K562 (cell line): ENCODE data around the gene MAD1L1. TPM values are rescaled to one million over a fixed set of nuclear protein-coding genes. Genes with fewer than 3 reads are reported as not detected.

Experiments used
- ATAC-seq: fragments of 200-7000 bp; cut with Tn5 transposase; 3 replicates; pipeline ENCODE4 v1.9.1; 2020; ENCODE audit warnings: moderate library complexity
- BruUV-seq: library from RNA; stranded (reverse); fragments of 400-500 nt; replicated peaks from 2 replicates; lab custom pipeline; 2021; lab: Mats Ljungman, UMichigan
- CTCF ChIA-PET: fragments of 300-600 bp; formaldehyde crosslinking; extraction: SDS; loops from one replicate; lab custom pipeline; 2021; ENCODE audit warnings: low intra/inter-chr PET ratio; lab: Yijun Ruan, JAX
- POLR2A ChIA-PET: fragments of 300-600, 350-650 bp; sonication (Branson Sonifier 250); formaldehyde crosslinking; extraction: SDS; loops from one replicate; lab custom pipeline; 2021; ENCODE audit warnings: antibody characterized with exemption, inconsistent platforms; lab: Yijun Ruan, JAX
- DNase-seq, 4 experiments: peaks; one replicate each; pipeline versions ENCODE4 v3.0.0 to v3.0.0-alpha.2; 2011 to 2018; ENCODE audit warnings: low spot score in 3 of 4, mixed read lengths in 3 of 4; ENCODE audit errors: extremely low read depth in 1 of 4
- FAIRE-seq: peaks from 2 replicates; lab custom pipeline; 2011; peaks lifted over from hg19 to GRCh38; lab: Jason Lieb, UNC
- H2AFZ ChIP-seq: 2 replicates; pipeline ENCODE4 v1.6.0; 2011; ENCODE audit warnings: low read depth, low read length, control low read depth, inconsistent platforms
- H3K27ac ChIP-seq: fragments of 200-600 bp; 3 replicates; pipeline ENCODE4 v1.8.0; 2011; ENCODE audit warnings: low read depth, mild to moderate bottlenecking, control low read depth, inconsistent platforms, low read length, moderate library complexity, mixed read lengths; ENCODE audit errors: extremely low read depth
- H3K27me3 ChIP-seq, 2 experiments: fragments of 300-600 bp in 1 of 2; 2 replicates in 1 of 2; 3 replicates in 1 of 2; pipeline versions ENCODE4 v1.6.0 to v1.8.0; 2011; ENCODE audit warnings: inconsistent platforms in 2 of 2, low read length in 2 of 2, mild to moderate bottlenecking in 1 of 2, mixed read lengths in 1 of 2, moderate library complexity in 1 of 2; ENCODE audit not compliant: control insufficient read depth in 2 of 2, insufficient read depth in 2 of 2
- H3K36me3 ChIP-seq: fragments of 300-600 bp; 3 replicates; pipeline ENCODE4 v1.8.0; 2011; ENCODE audit warnings: mild to moderate bottlenecking, low read length, inconsistent platforms; ENCODE audit not compliant: control insufficient read depth, insufficient read depth
- H3K4me1 ChIP-seq, 2 experiments: fragments of 200-600 bp in 1 of 2; replicated peaks in 1 of 2; 2 replicates in 1 of 2; 3 replicates in 1 of 2; pipeline versions ENCODE4 v1.5.1 to v1.8.0; 2011; ENCODE audit warnings: inconsistent platforms in 2 of 2, low read length in 2 of 2, mild to moderate bottlenecking in 1 of 2, mixed read lengths in 1 of 2, moderate library complexity in 1 of 2; ENCODE audit not compliant: control insufficient read depth in 2 of 2, insufficient read depth in 2 of 2
- H3K4me2 ChIP-seq: 2 replicates; pipeline ENCODE4 v1.6.1; 2011; ENCODE audit warnings: low read length, control low read depth, inconsistent platforms, mixed read lengths; ENCODE audit not compliant: insufficient read depth
- H3K4me3 ChIP-seq: fragments of 200-600 bp; sonication (generic), shearing (Covaris generic); 2 replicates; pipeline ENCODE4 v1.5.1; 2016; ENCODE audit warnings: control low read depth, inconsistent platforms
- H3K79me2 ChIP-seq: fragments of 200-600 bp; 3 replicates; pipeline ENCODE4 v1.8.0; 2011; ENCODE audit warnings: low read length, inconsistent platforms; ENCODE audit not compliant: control insufficient read depth, insufficient read depth
- H3K9ac ChIP-seq, 2 experiments: 2 replicates each; pipeline versions ENCODE4 v1.6.0 to v1.6.1; 2011; ENCODE audit warnings: low read depth in 2 of 2, low read length in 2 of 2, control low read depth in 1 of 2, inconsistent platforms in 1 of 2, mild to moderate bottlenecking in 1 of 2, mixed read lengths in 1 of 2; ENCODE audit not compliant: insufficient read depth in 1 of 2
- H3K9me1 ChIP-seq: one replicate; pipeline ENCODE4 v1.6.0; 2011; ENCODE audit warnings: inconsistent platforms, mild to moderate bottlenecking, low read length, moderate library complexity; ENCODE audit not compliant: control insufficient read depth, insufficient read depth
- H3K9me3 ChIP-seq: replicated peaks from 2 replicates; pipeline ENCODE4 v1.5.1; 2011; ENCODE audit warnings: low read depth, low read length, inconsistent platforms; ENCODE audit not compliant: control insufficient read depth, insufficient read depth
- H4K20me1 ChIP-seq: replicated peaks from 2 replicates; pipeline ENCODE4 v1.6.1; 2011; ENCODE audit warnings: low read length, inconsistent platforms, mixed read lengths; ENCODE audit not compliant: control insufficient read depth, insufficient read depth
- CBFA2T2 ChIP-seq: fragments of 450-650 bp; conservative IDR thresholded peaks from 2 replicates; pipeline ENCODE4 v1.6.1; 2017; ENCODE audit warnings: mild to moderate bottlenecking
- DPF2 ChIP-seq: fragments of 450-650 bp; IDR thresholded peaks from 2 replicates; pipeline ENCODE4 v1.6.1; 2016
- EGR1 ChIP-seq: fragments of 450-650 bp; conservative IDR thresholded peaks from 2 replicates; pipeline ENCODE4 v1.6.1; 2017; ENCODE audit warnings: mild to moderate bottlenecking
- FOXA1 ChIP-seq: fragments of 450-650 bp; IDR thresholded peaks from 2 replicates; pipeline ENCODE4 v1.6.1; 2016; ENCODE audit warnings: mild to moderate bottlenecking, borderline replicate concordance
- GTF2F1 ChIP-seq: IDR thresholded peaks from 2 replicates; pipeline ENCODE4 v1.6.1; 2011; ENCODE audit warnings: low read depth, low read length, improper control_type of control experiment
- HEY1 ChIP-seq: fragments of 250-450 bp; sonication (Bioruptor Pico); IDR thresholded peaks from 2 replicates; pipeline ENCODE4 v1.5.0; 2020; ENCODE audit warnings: mild to moderate bottlenecking, moderate library complexity, borderline replicate concordance
- HMGN3 ChIP-seq: IDR thresholded peaks from 2 replicates; pipeline ENCODE4 v1.6.1; 2011; ENCODE audit warnings: borderline replicate concordance, low read depth, mild to moderate bottlenecking, mixed read lengths, low read length; ENCODE audit not compliant: insufficient read length; ENCODE audit errors: extremely low read depth
- ILF3 ChIP-seq: fragments of 450-650 bp; IDR thresholded peaks from 2 replicates; pipeline ENCODE4 v1.6.1; 2018; ENCODE audit warnings: antibody characterized with exemption, mild to moderate bottlenecking, moderate library complexity, borderline replicate concordance
- ILK ChIP-seq: fragments of 450-650 bp; IDR thresholded peaks from 2 replicates; pipeline ENCODE4 v1.6.1; 2016; ENCODE audit warnings: missing genetic modification characterization, low read depth, mild to moderate bottlenecking, missing compliant biosample characterization, moderate library complexity, borderline replicate concordance
- L3MBTL2 ChIP-seq: fragments of 450-650 bp; IDR thresholded peaks from 2 replicates; pipeline ENCODE4 v1.6.1; 2016; ENCODE audit warnings: mild to moderate bottlenecking, moderate library complexity
- MEIS2 ChIP-seq: fragments of 450-650 bp; IDR thresholded peaks from 2 replicates; pipeline ENCODE4 v1.6.1; 2014; ENCODE audit warnings: mild to moderate bottlenecking; ENCODE audit not compliant: partially characterized antibody
- NCOA2 ChIP-seq, 2 experiments: fragments of 450-650 bp; IDR thresholded peaks; 2 replicates each; pipeline ENCODE4 v1.6.1; 2018; ENCODE audit warnings: mild to moderate bottlenecking in 2 of 2, moderate library complexity in 1 of 2; ENCODE audit not compliant: partially characterized antibody in 2 of 2
- NFE2 ChIP-seq: IDR thresholded peaks from 2 replicates; pipeline ENCODE4 v1.6.1; 2014; ENCODE audit warnings: antibody characterized with exemption, low read depth
- PYGO2 ChIP-seq: fragments of 450-650 bp; IDR thresholded peaks from 2 replicates; pipeline ENCODE4 v1.6.1; 2016; ENCODE audit warnings: mild to moderate bottlenecking, missing genetic modification characterization, moderate library complexity, missing compliant biosample characterization
- RBFOX2 ChIP-seq: fragments of 200-400 bp; formaldehyde crosslinking; IDR thresholded peaks from 2 replicates; pipeline ENCODE4 v1.6.1; 2017; ENCODE audit warnings: low read depth, mild to moderate bottlenecking, low read length, moderate library complexity
- ZNF12 ChIP-seq: sonication (generic); formaldehyde crosslinking; IDR thresholded peaks from 2 replicates; pipeline ENCODE4 v1.4.0; 2020; ENCODE audit warnings: mild to moderate bottlenecking, missing genetic modification reagents
- ZNF140 ChIP-seq: fragments of 250-450 bp; sonication (Bioruptor Pico); IDR thresholded peaks from 2 replicates; pipeline ENCODE4 v1.8.0; 2021; ENCODE audit warnings: moderate library complexity, mild to moderate bottlenecking, inconsistent platforms
- ZNF23 ChIP-seq: fragments of 250-450 bp; sonication (Bioruptor Pico); IDR thresholded peaks from 2 replicates; pipeline ENCODE4 v1.4.0; 2020; ENCODE audit warnings: mild to moderate bottlenecking
- ZNF316 ChIP-seq: fragments of 450-650 bp; IDR thresholded peaks from 2 replicates; pipeline ENCODE4 v1.6.1; 2016
- ZNF384 ChIP-seq: IDR thresholded peaks from 2 replicates; pipeline ENCODE4 v1.6.1; 2012; ENCODE audit warnings: low read depth, low read length, improper control_type of control experiment
- ZNF695 ChIP-seq: fragments of 450-650 bp; formaldehyde crosslinking; IDR thresholded peaks from 2 replicates; pipeline ENCODE4 v1.4.0; 2020; ENCODE audit warnings: mild to moderate bottlenecking, moderate library complexity
- ZNF830 ChIP-seq: fragments of 250-450 bp; sonication (Bioruptor Pico); IDR thresholded peaks from 2 replicates; pipeline ENCODE4 v1.5.0; 2021; ENCODE audit warnings: mild to moderate bottlenecking
- WGBS: fragments of 100-300 bp; shearing (Covaris generic); methylation state at CpG from one replicate; pipeline ENCODE4 v1.1.6; 2016; ENCODE audit warnings: low coverage, mixed read lengths; ENCODE audit not compliant: insufficient coverage; ENCODE audit errors: missing lambda C conversion rate; 5-methylcytosine and 5-hydroxymethylcytosine counted together
- in situ Hi-C: fragments of 300-500 bp; cut with MboI; formaldehyde crosslinking; loops from 4 replicates; pipeline ENCODE4 v1.15.0; 2018; ENCODE audit warnings: inconsistent platforms, mixed read lengths
- intact Hi-C: fragments of 100-400 bp; cut with micrococcal nuclease; formaldehyde crosslinking; loops from 2 replicates; pipeline ENCODE4 v1.14.2; 2022
- polyA plus RNA-seq, 8 experiments: library from polyadenylated mRNA; depleted of rRNA in 4 of 8; stranded (reverse) in 5 of 8; unstranded in 3 of 8; fragments of >200 nt; fragmentation: Nextera tagmentation in 2 of 8; fragmentation: Illumina TruSeq in 1 of 8; extraction: Ambion mirVana in 2 of 8; extraction: Trizol in 1 of 8; gene quantifications; 2 replicates each; pipeline versions ENCODE4 v1.2.1 to v1.2.3, GENCODE V29; 2011 to 2014; ENCODE audit warnings: inconsistent platforms in 1 of 8, missing spikeins in 1 of 8
- total RNA-seq, 7 experiments: library from RNA; depleted of rRNA in 6 of 7; stranded (reverse); fragments of >200 nt in 6 of 7; fragmentation: Illumina TruSeq in 2 of 7; extraction: Trizol in 2 of 7; gene quantifications; 2 replicates each; pipeline versions ENCODE4 v1.2.1 to v1.2.3, GENCODE V29; 2011 to 2021; ENCODE audit warnings: low replicate concordance in 1 of 7
- TF ChIP-seq, protein P1 (sequence below): sonication (generic); formaldehyde crosslinking; IDR thresholded peaks from 2 replicates; pipeline ENCODE4 v1.9.0; 2022; ENCODE audit warnings: mild to moderate bottlenecking, missing genetic modification reagents
- TF ChIP-seq, protein P2 (sequence below): fragments of 250-450 bp; sonication (Bioruptor Pico); IDR thresholded peaks from 2 replicates; pipeline ENCODE4 v1.5.1; 2021; ENCODE audit warnings: mild to moderate bottlenecking

The MAD1L1 gene
- total and polyA plus RNA-seq, 9 of the 15 experiments (the other 6 are each of a cell fraction or from before 2014, with no cell fraction given) = 1.7 to 89.7 (median 18.0) TPM

DNA sequence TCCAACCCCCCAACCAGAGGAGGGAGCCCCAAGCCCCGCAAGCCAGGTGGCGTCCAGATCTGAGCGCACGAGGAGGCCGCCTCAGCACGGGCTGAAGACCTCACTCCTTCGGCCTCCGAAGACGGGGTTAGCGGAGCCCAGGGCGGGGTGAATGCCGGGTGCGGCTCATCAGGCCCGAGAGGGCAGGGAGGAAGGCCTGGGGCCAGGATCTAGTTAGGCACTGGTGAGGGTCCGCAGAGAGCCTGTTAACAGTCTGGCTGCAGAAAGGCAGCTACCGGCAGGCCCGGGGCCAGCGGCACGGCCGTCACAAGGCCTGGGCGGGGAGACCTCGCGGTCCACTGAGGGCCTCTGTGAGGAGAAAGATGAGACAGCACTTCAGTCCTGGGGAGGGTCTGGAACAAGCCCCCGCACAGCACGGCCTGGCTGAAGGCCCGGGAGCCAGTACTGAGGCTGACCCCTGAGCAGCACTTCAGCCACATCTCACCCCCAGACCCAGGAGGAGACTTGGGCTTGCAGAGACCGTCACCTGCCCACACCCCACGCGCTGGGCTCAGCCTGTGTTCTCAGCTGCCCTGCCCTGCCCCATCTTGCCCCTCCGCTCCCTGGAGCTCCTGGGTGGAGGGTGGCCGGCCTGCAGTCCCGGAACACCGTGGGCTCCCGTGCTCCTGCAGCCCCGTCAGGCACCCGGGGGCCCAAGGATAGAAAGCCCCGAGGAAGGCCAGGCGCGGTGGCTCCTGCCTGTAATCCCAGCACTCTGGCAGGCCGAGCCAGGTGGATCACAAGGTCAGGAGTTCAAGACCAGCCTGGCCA is 369.4 kb downstream of the MAD1L1 start:
- ChIA-PET CTCF (no interaction called here), POLR2A (interaction anchor here (0.6 to 3.1 kb wide), 2 partner anchors 8 to 677 kb away, joined by 3 to 8 read pairs; no protein-coding TSS in a partner anchor)
- H4K20me1 ChIP-seq = no peaks in the 10 kb centered on the region
- peaks cover 3 to 94% of the 10 kb centered on the region in 2 experiments; a peak in 4 of 5 replicates for H3K4me1 ChIP-seq
- H3K36me3 ChIP-seq = no peaks in the 10 kb centered on the region
- no peaks in the 10 kb centered on the region for H3K9me3 ChIP-seq
- peak overlapping the region; percentile 51; the same call in 1 of the 2 replicates for H2AFZ ChIP-seq
- intact Hi-C loops (no loop called here), in situ Hi-C loops (no loop called here)
- H3K79me2 ChIP-seq = no peaks in the 10 kb centered on the region
- FAIRE-seq (no peak), DNase-seq (peak in 2 of 4 experiments; percentile 43 to 46), ATAC-seq (peak; percentile 63)
- H3K4me2 ChIP-seq = no peak overlapping the region
- no peaks in the 10 kb centered on the region for H3K27me3 ChIP-seq
- BruUV-seq = no TSS peak
- H3K9ac ChIP-seq = peak overlapping the region in 1 of 2 experiments; percentile 50; a peak in 3 of 4 replicates
- H3K4me3 ChIP-seq = no peak overlapping the region
- no peaks in the 10 kb centered on the region for H3K9me1 ChIP-seq
- WGBS = 59% methylated on average over 24 of the region's 40 CpGs
- peak overlapping the region; percentile 40; the same call in 1 of the 3 replicates for H3K27ac ChIP-seq
- TF ChIP-seq CBFA2T2 = no peak
- TF ChIP-seq GTF2F1 = no peak
- TF ChIP-seq RBFOX2 = no peak
- peak; percentile 16 for TF ChIP-seq HMGN3
- TF ChIP-seq ZNF695 (CRISPR knock-in tag) = no peak
- no peak for TF ChIP-seq ZNF384
- no peak for TF ChIP-seq ILF3
- TF ChIP-seq ZNF23 = no peak
- TF ChIP-seq NFE2 = 0 out of 2 replicates have a peak, but pooled peaks have one; percentile 4
- 0 out of 2 replicates have a peak, but pooled peaks have one; percentile 31 for TF ChIP-seq ZNF316
- TF ChIP-seq, protein P1, sequence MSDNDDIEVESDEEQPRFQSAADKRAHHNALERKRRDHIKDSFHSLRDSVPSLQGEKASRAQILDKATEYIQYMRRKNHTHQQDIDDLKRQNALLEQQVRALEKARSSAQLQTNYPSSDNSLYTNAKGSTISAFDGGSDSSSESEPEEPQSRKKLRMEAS (CRISPR knock-in tag) = no peak
- no peak for TF ChIP-seq NCOA2 (IDR thresholded peaks at IDR 0.05; ENCODE audit: partially characterized antibody in 2 of 2)
- TF ChIP-seq EGR1 = no peak
- TF ChIP-seq L3MBTL2 = no peak
- no peak for TF ChIP-seq ILK (tag)
- no peak for TF ChIP-seq ZNF830 (CRISPR knock-in tag)
- TF ChIP-seq FOXA1 = no peak
- TF ChIP-seq, protein P2, sequence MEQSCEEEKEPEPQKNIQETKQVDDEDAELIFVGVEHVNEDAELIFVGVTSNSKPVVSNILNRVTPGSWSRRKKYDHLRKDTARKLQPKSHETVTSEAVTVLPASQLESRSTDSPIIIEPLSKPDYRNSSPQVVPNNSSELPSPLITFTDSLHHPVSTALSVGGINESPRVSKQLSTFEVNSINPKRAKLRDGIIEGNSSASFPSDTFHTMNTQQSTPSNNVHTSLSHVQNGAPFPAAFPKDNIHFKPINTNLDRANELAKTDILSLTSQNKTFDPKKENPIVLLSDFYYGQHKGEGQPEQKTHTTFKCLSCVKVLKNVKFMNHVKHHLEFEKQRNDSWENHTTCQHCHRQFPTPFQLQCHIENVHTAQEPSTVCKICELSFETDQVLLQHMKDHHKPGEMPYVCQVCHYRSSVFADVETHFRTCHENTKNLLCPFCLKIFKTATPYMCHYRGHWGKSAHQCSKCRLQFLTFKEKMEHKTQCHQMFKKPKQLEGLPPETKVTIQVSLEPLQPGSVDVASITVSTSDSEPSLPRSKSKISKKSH (CRISPR knock-in tag) = no peak
- TF ChIP-seq HEY1 (CRISPR knock-in tag) = no peak
- TF ChIP-seq MEIS2 = no peak
- no peak for TF ChIP-seq ZNF12 (CRISPR knock-in tag)
- TF ChIP-seq ZNF140 (CRISPR knock-in tag) = no peak
- no peak for TF ChIP-seq DPF2
- TF ChIP-seq PYGO2 = no peak
